Epithelial cell of esophagus (primary cell): ENCODE results near the gene NOP16.

Experiments
- DNase-seq: peaks from one replicate; pipeline ENCODE4 v3.0.0; 2010; ENCODE audit warnings: low read depth
- H3K4me3 ChIP-seq: 2 replicates; pipeline ENCODE4 v1.5.1; 2011; ENCODE audit warnings: mild to moderate bottlenecking, low read length, control low read depth
- TF ChIP-seq, protein P1 (sequence below): IDR thresholded peaks from 2 replicates; pipeline ENCODE4 v1.5.1; 2011; ENCODE audit warnings: low read depth, mild to moderate bottlenecking, low read length, control low read depth, inconsistent platforms; ENCODE audit not compliant: insufficient read depth; ENCODE audit errors: missing control alignments

Gene NOP16

DNA sequence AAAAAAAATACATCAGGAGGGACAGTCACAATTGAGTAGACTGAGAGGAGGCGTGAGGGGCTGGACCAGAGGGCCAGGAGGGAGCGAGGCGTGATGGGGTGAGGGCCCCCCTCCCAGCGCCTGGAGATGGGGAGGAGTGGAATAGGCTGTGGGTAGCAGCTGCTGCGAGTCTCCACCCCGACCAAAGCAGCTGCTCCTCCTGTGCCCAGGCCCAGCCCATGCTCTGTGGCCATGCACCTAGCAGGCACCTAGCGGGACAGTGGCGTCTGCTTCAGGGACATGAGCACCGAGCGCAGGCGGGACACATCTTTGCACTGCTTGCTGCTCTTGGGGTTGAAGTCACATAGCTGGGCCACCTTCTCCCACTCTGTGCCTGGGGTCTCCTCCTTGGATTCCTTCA lies 4.1 kb upstream of the NOP16 start:
- DNase-seq = no peak
- H3K4me3 ChIP-seq = no peak overlapping the region
- TF ChIP-seq, protein P1, sequence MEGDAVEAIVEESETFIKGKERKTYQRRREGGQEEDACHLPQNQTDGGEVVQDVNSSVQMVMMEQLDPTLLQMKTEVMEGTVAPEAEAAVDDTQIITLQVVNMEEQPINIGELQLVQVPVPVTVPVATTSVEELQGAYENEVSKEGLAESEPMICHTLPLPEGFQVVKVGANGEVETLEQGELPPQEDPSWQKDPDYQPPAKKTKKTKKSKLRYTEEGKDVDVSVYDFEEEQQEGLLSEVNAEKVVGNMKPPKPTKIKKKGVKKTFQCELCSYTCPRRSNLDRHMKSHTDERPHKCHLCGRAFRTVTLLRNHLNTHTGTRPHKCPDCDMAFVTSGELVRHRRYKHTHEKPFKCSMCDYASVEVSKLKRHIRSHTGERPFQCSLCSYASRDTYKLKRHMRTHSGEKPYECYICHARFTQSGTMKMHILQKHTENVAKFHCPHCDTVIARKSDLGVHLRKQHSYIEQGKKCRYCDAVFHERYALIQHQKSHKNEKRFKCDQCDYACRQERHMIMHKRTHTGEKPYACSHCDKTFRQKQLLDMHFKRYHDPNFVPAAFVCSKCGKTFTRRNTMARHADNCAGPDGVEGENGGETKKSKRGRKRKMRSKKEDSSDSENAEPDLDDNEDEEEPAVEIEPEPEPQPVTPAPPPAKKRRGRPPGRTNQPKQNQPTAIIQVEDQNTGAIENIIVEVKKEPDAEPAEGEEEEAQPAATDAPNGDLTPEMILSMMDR = no peak

DNA sequence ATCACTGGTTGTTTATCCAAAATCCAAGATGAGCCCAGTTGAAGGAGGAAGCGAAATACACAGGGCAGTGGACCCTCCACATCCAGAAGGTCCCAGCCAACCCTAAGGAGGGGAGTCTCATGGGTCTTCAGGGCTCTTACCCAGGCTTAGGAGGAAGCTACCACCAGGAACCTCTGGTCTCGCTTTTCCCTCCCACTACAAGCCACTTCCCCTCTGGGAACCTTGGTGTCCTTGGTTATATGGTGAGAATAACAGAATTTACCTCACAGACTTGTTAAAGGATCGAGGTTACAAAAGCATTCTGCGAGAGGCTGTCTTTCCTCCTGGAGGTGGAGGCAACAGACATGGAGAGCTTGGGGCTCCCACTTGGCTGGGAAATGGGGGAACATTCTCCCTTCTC lies 3.6 kb upstream of the NOP16 start:
- H3K4me3 ChIP-seq = no peak overlapping the region
- DNase-seq = no peak
- TF ChIP-seq, protein P1 = no peak

DNA sequence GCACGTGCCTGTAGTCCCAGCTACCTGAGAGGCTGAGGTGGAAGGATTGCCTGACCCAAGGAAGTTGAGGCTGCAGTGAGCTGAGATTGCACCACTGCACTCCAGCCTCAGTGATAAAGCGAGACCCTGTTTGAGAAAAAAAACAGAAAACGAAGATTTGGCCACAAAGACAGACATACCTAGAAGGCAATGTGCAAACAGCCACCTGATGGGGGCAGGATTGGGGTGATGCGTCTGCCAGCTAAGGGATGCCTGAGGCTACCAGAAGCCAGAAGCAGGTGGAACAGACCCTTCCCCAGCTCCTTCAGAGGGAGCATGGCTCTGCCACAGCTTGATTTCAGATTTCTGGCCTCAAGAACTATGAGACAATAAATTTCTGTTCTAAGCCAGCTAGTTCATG lies 3.1 kb upstream of the NOP16 start:
- TF ChIP-seq, protein P1 = no peak
- no peak for DNase-seq

DNA sequence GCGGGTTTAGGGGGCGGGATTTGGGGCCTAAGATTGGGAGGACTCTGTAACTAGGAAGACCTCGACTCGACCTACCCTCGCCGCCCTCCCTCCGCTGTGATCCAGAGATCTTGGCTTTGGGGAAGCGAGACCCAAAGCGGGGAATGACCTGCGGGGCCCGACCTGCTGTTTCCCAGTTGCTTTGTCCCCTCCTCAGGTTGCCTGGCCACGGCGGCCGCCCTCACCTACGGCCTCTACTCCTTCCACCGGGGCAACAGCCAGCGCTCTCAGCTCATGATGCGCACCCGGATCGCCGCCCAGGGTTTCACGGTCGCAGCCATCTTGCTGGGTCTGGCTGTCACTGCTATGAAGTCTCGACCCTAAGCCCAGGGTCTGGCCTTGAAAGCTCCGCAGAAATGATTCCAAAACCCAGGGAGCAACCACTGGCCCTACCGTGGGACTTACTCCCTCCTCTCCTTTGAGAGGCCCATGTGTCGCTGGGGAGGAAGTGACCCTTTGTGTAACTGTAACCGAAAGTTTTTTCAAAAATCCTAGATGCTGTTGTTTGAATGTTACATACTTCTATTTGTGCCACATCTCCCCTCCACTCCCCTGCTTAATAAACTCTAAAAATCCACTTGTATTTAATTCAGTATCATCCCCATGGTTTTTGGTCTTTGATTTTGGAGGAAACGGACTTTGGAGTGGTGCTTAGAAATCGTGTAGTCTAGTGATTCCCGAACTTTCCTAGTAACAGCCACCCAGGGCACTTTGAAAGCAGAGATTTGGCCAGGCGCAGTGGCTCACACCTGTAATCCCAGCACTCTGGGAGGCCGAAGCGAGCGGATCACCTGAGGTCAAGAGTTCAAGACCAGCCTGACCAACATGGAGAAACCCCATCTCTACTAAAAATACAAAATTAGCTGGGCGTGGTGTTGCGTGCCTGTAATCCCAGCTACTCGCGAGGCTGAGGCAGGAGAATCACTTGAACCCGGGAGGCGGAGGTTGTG lies 1.0 kb upstream of the NOP16 start:
- TF ChIP-seq, protein P1 = no peak
- DNase-seq = no peak
- peak overlapping the region; percentile 94 for H3K4me3 ChIP-seq

More for the DNA sequence above, 3.1 kb upstream of the NOP16 start:
- no peak overlapping the region for H3K4me3 ChIP-seq

DNA sequence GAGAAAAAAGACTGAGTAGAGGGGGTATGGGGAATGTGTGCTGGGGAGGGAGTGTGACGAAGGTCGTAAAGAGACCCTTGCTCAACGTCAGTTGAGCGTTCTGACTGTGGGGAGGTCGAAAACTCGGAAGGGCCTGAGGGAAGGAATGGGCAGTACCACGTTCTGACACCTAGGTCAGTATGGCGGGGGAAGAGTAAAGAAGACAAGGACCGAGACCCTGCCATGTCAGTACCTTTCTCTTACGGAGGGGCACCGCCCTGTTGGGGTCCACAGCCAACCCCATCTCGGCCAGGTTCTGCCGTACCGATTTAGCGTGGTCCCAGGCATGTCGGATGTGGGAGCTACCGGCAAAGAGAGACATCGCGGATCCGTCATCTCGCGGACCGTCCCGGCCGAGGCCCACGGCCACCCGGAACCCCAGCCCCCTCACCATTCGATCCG lies 375 bp downstream of the NOP16 start:
- H3K4me3 ChIP-seq = peak overlapping the region; percentile 94
- no peak for DNase-seq
- TF ChIP-seq, protein P1 = no peak

DNA sequence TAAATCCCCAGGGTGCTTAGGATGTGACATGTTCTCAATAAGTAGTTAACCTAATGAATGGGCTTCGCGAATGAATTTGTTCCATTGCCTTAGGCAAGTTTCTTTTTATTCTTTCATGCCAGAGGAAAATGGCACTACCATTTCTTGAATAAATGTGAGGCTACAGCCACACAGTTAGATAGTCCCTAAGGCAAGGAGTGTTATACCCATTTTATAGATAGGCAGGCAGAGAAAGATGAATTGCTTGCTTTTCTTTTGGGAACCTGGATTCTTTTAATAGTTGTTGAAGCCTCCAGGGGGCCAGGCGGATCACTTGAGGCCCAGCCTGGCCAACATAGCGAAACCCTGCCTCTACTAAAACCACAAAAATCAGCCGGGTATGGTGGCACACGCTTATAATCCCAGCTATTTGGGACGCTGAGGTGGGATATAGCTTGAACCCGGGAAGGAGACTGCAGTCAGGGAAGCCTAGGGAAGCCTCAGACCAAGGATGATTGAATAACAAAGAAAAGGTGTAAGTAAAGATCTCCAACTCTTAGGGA lies 943 bp downstream of the NOP16 start:
- TF ChIP-seq, protein P1 = no peak
- DNase-seq = no peak
- H3K4me3 ChIP-seq = peak overlapping the region; percentile 94
